Hepatocyte (in vitro differentiated cells): ENCODE results near the gene RFTN1. TPM values are rescaled to one million over a fixed set of nuclear protein-coding genes. Genes with fewer than 3 reads are reported as not detected.

Source experiments
- DNase-seq: peaks from one replicate; pipeline ENCODE4 v3.0.0-alpha.2; 2016; ENCODE audit warnings: low spot score
- H2AFZ ChIP-seq: fragments of 200-600 bp; sonication (generic); 2 replicates; pipeline ENCODE4 v1.6.0; 2016; ENCODE audit warnings: antibody characterized with exemption, mild to moderate bottlenecking
- H3K27ac ChIP-seq: fragments of 200-600 bp; sonication (generic); 2 replicates; pipeline ENCODE4 v1.5.1; 2016; ENCODE audit warnings: mild to moderate bottlenecking
- H3K27me3 ChIP-seq: fragments of 200-600 bp; sonication (generic); 2 replicates; pipeline ENCODE4 v1.6.1; 2016
- H3K36me3 ChIP-seq: fragments of 200-600 bp; sonication (generic); replicated peaks from 2 replicates; pipeline ENCODE4 v1.5.1; 2016; ENCODE audit warnings: low read depth; ENCODE audit not compliant: insufficient read depth
- H3K4me1 ChIP-seq: fragments of 200-600 bp; sonication (generic); 2 replicates; pipeline ENCODE4 v1.5.1; 2016; ENCODE audit warnings: mild to moderate bottlenecking, moderate library complexity; ENCODE audit not compliant: insufficient read depth
- H3K4me2 ChIP-seq: fragments of 200-600 bp; sonication (generic); 2 replicates; pipeline ENCODE4 v1.6.0; 2016
- H3K4me3 ChIP-seq: fragments of 200-600 bp; sonication (generic); 2 replicates; pipeline ENCODE4 v1.5.1; 2016; ENCODE audit warnings: mild to moderate bottlenecking
- H3K79me2 ChIP-seq: fragments of 200-600 bp; sonication (generic); 2 replicates; pipeline ENCODE4 v1.6.0; 2017; ENCODE audit warnings: mild to moderate bottlenecking
- H3K9me2 ChIP-seq: fragments of 200-600 bp; sonication (generic); replicated peaks from 2 replicates; pipeline ENCODE4 v1.6.0; 2017; ENCODE audit warnings: mild to moderate bottlenecking; ENCODE audit not compliant: insufficient read depth
- H3K9me3 ChIP-seq: fragments of 200-600 bp; sonication (generic); 2 replicates; pipeline ENCODE4 v1.5.1; 2016; ENCODE audit warnings: low read depth, mild to moderate bottlenecking
- H4K20me1 ChIP-seq: fragments of 200-600 bp; sonication (generic); 2 replicates; pipeline ENCODE4 v1.6.0; 2016; ENCODE audit warnings: mild to moderate bottlenecking; ENCODE audit not compliant: insufficient read depth, poor library complexity, severe bottlenecking
- EZH2 ChIP-seq: fragments of 200-600 bp; sonication (generic); IDR thresholded peaks from 2 replicates; pipeline ENCODE4 v1.6.1; 2016; ENCODE audit warnings: antibody characterized with exemption, mild to moderate bottlenecking, borderline replicate concordance
- EZH2phosphoT487 ChIP-seq: fragments of 200-600 bp; sonication (generic); IDR thresholded peaks from one replicate; pipeline ENCODE4 v1.6.1; 2018; ENCODE audit warnings: antibody characterized with exemption, mild to moderate bottlenecking, low read depth, moderate library complexity; ENCODE audit not compliant: unreplicated experiment, severe bottlenecking
- WGBS: methylation state at CpG from one replicate; pipeline ENCODE4 v1.1.6; 2016; ENCODE audit warnings: low lambda C conversion rate; ENCODE audit errors: missing lambda C conversion rate; 5-methylcytosine and 5-hydroxymethylcytosine counted together
- polyA plus RNA-seq: library from polyadenylated mRNA; unstranded; fragments of >200 nt; fragmentation: Nextera tagmentation; extraction: Ambion mirVana; gene quantifications from 2 replicates; pipeline ENCODE4 v1.2.1, GENCODE V29; 2016
- total RNA-seq: library from RNA; depleted of rRNA; stranded (reverse); fragments of >200 nt; gene quantifications from 2 replicates; pipeline ENCODE4 v1.2.3, GENCODE V29; 2014
- TF ChIP-seq, protein P1 (sequence below): fragments of 200-600 bp; sonication (generic); IDR thresholded peaks from 2 replicates; pipeline ENCODE4 v1.5.1; 2016; ENCODE audit warnings: antibody characterized with exemption, mild to moderate bottlenecking; ENCODE audit not compliant: poor library complexity

RFTN1 gene
- total and polyA plus RNA-seq, 2 experiments from 2014 or later = 10.0 to 14.9 TPM

DNA sequence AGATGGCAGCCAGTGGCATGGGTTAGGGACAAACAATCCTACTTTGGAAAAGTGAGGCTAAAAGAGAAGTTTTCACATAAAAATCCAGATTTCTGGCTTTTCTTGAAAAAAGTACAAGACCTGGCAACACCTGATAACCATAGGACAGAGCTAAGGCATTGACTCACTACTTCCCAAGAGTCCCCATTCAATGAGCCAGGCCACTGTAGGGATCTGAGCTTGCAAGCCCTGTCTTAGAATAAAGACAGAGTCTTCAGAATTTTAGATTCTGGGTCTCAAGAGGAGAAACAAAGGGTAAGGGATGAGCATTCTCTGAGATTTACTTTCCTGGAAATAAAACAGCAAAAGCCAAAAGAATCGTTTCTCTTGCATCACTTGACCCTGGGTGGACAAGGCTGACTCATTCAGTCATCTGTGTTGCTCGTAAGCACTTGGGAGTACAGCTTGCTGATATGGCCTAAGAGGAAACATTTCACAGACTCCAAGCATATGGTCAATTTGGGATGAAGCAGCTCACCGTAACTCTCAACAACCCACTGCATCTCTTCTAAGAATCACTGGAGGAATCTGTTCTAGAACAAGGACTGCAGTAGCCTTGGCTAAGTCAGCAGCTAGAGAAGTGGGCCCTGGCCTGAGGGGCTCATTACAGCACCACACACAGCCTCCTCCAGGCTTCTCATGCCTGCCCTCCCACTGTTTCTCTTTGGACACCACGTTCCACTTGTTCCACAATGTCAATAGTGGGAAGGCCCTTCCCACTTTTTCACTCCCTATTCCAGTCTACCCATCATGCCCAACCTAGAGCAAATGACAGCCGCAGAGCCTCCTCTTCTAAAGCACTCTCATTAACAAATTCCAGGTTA lies 86.2 kb downstream of the RFTN1 start:
- H3K27ac ChIP-seq = peak overlapping the region; percentile 40
- 76% methylated on average over 5 of the region's 5 CpGs for WGBS

DNA sequence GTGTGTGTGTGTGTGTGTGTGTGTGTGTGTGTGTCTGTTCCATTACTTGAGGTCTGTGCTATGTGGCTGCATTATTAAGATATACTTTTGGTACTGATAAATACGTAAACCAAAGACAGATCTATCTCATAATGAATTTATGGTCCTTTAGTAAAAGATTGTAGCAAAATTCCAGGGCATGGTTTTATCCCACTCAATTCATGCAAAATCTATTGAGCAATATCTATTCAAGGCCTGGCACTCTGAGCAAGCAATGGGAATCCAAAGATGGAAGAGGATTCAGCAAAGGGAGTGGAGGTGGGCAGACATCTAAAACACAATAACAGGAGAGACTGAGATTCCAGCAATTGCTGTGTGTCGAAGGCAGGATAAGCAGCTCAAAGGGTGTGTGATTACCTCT lies 86.8 kb downstream of the RFTN1 start:
- Histone ChIP-seq H3K4me1 (no peaks in the 10 kb centered on the region), H3K27me3 (no peaks in the 10 kb centered on the region), H3K36me3 (no peaks in the 10 kb centered on the region), H3K4me2 (no peak overlapping the region), H3K9me2 (no peaks in the 10 kb centered on the region), H3K27ac (peak overlapping the region; percentile 25), H2AFZ (no peak overlapping the region), H3K4me3 (no peak overlapping the region), H3K79me2 (no peaks in the 10 kb centered on the region), H4K20me1 (no peaks in the 10 kb centered on the region), H3K9me3 (no peaks in the 10 kb centered on the region)
- 91% methylated on average over 2 of the region's 2 CpGs for WGBS
- DNase-seq = no peak
- TF ChIP-seq, protein P1, sequence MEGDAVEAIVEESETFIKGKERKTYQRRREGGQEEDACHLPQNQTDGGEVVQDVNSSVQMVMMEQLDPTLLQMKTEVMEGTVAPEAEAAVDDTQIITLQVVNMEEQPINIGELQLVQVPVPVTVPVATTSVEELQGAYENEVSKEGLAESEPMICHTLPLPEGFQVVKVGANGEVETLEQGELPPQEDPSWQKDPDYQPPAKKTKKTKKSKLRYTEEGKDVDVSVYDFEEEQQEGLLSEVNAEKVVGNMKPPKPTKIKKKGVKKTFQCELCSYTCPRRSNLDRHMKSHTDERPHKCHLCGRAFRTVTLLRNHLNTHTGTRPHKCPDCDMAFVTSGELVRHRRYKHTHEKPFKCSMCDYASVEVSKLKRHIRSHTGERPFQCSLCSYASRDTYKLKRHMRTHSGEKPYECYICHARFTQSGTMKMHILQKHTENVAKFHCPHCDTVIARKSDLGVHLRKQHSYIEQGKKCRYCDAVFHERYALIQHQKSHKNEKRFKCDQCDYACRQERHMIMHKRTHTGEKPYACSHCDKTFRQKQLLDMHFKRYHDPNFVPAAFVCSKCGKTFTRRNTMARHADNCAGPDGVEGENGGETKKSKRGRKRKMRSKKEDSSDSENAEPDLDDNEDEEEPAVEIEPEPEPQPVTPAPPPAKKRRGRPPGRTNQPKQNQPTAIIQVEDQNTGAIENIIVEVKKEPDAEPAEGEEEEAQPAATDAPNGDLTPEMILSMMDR = no peak
- TF ChIP-seq EZH2 (no peak), EZH2phosphoT487 (no peak)

More for the DNA sequence above, 86.2 kb downstream of the RFTN1 start:
- H3K4me3 ChIP-seq = no peak overlapping the region
- no peaks in the 10 kb centered on the region for H3K9me3 ChIP-seq
- no peak overlapping the region for H2AFZ ChIP-seq
- no peaks in the 10 kb centered on the region for H3K27me3 ChIP-seq
- TF ChIP-seq EZH2 (no peak), EZH2phosphoT487 (no peak)
- TF ChIP-seq, protein P1 = no peak
- no peaks in the 10 kb centered on the region for H3K9me2 ChIP-seq
- no peaks in the 10 kb centered on the region for H3K79me2 ChIP-seq
- no peaks in the 10 kb centered on the region for H3K36me3 ChIP-seq
- H3K4me1 ChIP-seq = no peaks in the 10 kb centered on the region
- no peaks in the 10 kb centered on the region for H4K20me1 ChIP-seq
- no peak overlapping the region for H3K4me2 ChIP-seq
- DNase-seq = peak; percentile 50

DNA sequence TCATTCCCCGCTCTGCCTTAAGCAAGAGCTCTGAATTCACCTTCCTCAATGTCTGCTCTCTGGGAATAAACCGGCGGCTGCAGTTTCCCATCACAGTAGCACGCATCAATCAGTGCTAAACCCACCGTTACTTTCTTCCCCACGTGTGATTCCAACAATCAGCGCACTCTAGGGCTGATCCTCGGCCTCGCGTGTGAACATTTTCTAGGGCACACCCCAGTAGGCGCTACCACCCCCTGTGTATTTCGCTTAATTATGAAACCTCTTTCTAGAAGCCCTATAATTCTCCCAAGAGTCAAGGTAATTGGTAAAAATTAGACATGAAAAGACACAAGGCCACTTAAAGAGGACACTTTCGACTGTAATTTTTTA lies 87.5 kb downstream of the RFTN1 start:
- Histone ChIP-seq H3K4me1 (no peaks in the 10 kb centered on the region), H3K27ac (no peak overlapping the region), H3K9me3 (no peaks in the 10 kb centered on the region), H3K36me3 (no peaks in the 10 kb centered on the region), H3K9me2 (no peaks in the 10 kb centered on the region), H3K79me2 (no peaks in the 10 kb centered on the region), H3K4me3 (no peak overlapping the region), H3K4me2 (no peak overlapping the region), H2AFZ (no peak overlapping the region), H3K27me3 (no peaks in the 10 kb centered on the region), H4K20me1 (no peaks in the 10 kb centered on the region)
- no peak for TF ChIP-seq EZH2
- TF ChIP-seq, protein P1 = no peak
- TF ChIP-seq EZH2phosphoT487 = no peak
- no peak for DNase-seq
- 89% methylated on average over 13 of the region's 13 CpGs for WGBS
